ENCODE measurements around the gene SCARB2. TPM values are rescaled to one million over a fixed set of nuclear protein-coding genes. Genes with fewer than 3 reads are reported as not detected.

SCARB2 gene
- total RNA-seq, 2 experiments from 2014 or later = 3.3 to 4.6 TPM

- Mint-ChIP-seq H3K9me3 (ENCODE audit: low read depth) (peaks cover 14% of the 10 kb centered on the region), H3K4me3 (no peak overlapping the region), H3K4me1 (no peaks in the 10 kb centered on the region), H3K27me3 (peaks cover 7% of the 10 kb centered on the region), H3K36me3 (ENCODE audit: low read depth) (peaks cover 3% of the 10 kb centered on the region), H3K27ac (no peak overlapping the region)
- ATAC-seq (no peak), DNase-seq (no peak)
- intact Hi-C loops (cut with DNase I, micrococcal nuclease) = no loop called here
- POLR2A ChIA-PET = no interaction called here
- CTCF ChIA-PET = interaction anchor here (0.9 kb wide), 1 partner anchor 48 kb away, joined by 3 read pairs; no protein-coding TSS in a partner anchor
Measured at GRCh38 chr4:76226418-76226817, 12.8 kb upstream of the SCARB2 start.

- ChIA-PET CTCF (interaction anchor here (1.0 kb wide), 2 partner anchors 41 to 45 kb away, joined by 3 to 4 read pairs; no protein-coding TSS in a partner anchor), POLR2A (no interaction called here)
- DNase-seq = no peak
- Mint-ChIP-seq H3K27me3 (peaks cover 6% of the 10 kb centered on the region), H3K27ac (no peak overlapping the region), H3K36me3 (ENCODE audit: low read depth) (peaks cover 3% of the 10 kb centered on the region), H3K4me3 (no peak overlapping the region), H3K4me1 (no peaks in the 10 kb centered on the region), H3K9me3 (ENCODE audit: low read depth) (peaks cover 9% of the 10 kb centered on the region)
- intact Hi-C loops (cut with DNase I, micrococcal nuclease) = no loop called here
- ATAC-seq = no peak
Measured at GRCh38 chr4:76224171-76224570, 10.5 kb upstream of the SCARB2 start.

GRCh38 chr4:76219299-76220055 lies 5.9 kb upstream of the SCARB2 start:
- intact Hi-C loops (cut with DNase I, micrococcal nuclease) = loop anchor here in 1 of 2 experiments (10.0 kb wide), 1 partner anchor 935 kb away; the partner anchor contains the start of gene CCNG2
- ChIA-PET CTCF (no interaction called here), POLR2A (no interaction called here)
- H3K27me3 Mint-ChIP-seq = no peaks in the 10 kb centered on the region
- no peak for ATAC-seq
- H3K4me1 Mint-ChIP-seq = peaks cover 3% of the 10 kb centered on the region
- no peak overlapping the region for H3K27ac Mint-ChIP-seq
- H3K9me3 Mint-ChIP-seq (ENCODE audit: low read depth) = no peaks in the 10 kb centered on the region
- no peaks in the 10 kb centered on the region for H3K36me3 Mint-ChIP-seq (ENCODE audit: low read depth)
- no peak overlapping the region for H3K4me3 Mint-ChIP-seq
- DNase-seq = no peak

GRCh38 chr4:76216975-76217814 lies 3.6 kb upstream of the SCARB2 start:
- no peak overlapping the region for H3K27ac Mint-ChIP-seq
- H3K4me1 Mint-ChIP-seq = peaks cover 21% of the 10 kb centered on the region
- intact Hi-C loops (cut with DNase I, micrococcal nuclease) = loop anchor here in 1 of 2 experiments (10.0 kb wide), 1 partner anchor 938 kb away; the partner anchor contains the start of gene CCNG2
- no peak for DNase-seq
- ATAC-seq = no peak
- H3K27me3 Mint-ChIP-seq = no peaks in the 10 kb centered on the region
- ChIA-PET CTCF (interaction anchor here (0.5 to 1.5 kb wide), 3 partner anchors 38 to 374 kb away, joined by 3 to 4 read pairs (median 3); no protein-coding TSS in a partner anchor), POLR2A (interaction anchor here (0.6 kb wide), 1 partner anchor 11 kb away, joined by 3 read pairs; no protein-coding TSS in a partner anchor)
- no peaks in the 10 kb centered on the region for H3K36me3 Mint-ChIP-seq (ENCODE audit: low read depth)
- H3K9me3 Mint-ChIP-seq (ENCODE audit: low read depth) = no peaks in the 10 kb centered on the region
- H3K4me3 Mint-ChIP-seq = no peak overlapping the region

- Mint-ChIP-seq H3K9me3 (ENCODE audit: low read depth) (no peaks in the 10 kb centered on the region), H3K27ac (no peak overlapping the region), H3K27me3 (no peaks in the 10 kb centered on the region), H3K36me3 (ENCODE audit: low read depth) (no peaks in the 10 kb centered on the region), H3K4me1 (peaks cover 25% of the 10 kb centered on the region), H3K4me3 (no peak overlapping the region)
- intact Hi-C loops (cut with DNase I, micrococcal nuclease) = loop anchor here in 1 of 2 experiments (10.0 kb wide), 1 partner anchor 938 kb away; the partner anchor contains the start of gene CCNG2
- DNase-seq (no peak), ATAC-seq (no peak)
- ChIA-PET CTCF (interaction anchor here (0.5 to 1.5 kb wide), 3 partner anchors 37 to 375 kb away, joined by 3 to 4 read pairs (median 3); no protein-coding TSS in a partner anchor), POLR2A (interaction anchor here (0.8 kb wide), 1 partner anchor 17 kb away, joined by 3 read pairs; no protein-coding TSS in a partner anchor)
Measured at GRCh38 chr4:76216524-76216923, 2.9 kb upstream of the SCARB2 start.

GRCh38 chr4:76215077-76215476 lies 1.5 kb upstream of the SCARB2 start:
- CTCF ChIA-PET = interaction anchor here (0.9 to 1.6 kb wide), 4 partner anchors 9 to 22 kb away, joined by 3 to 5 read pairs (median 3); no protein-coding TSS in a partner anchor
- ATAC-seq (no peak), DNase-seq (no peak)
- Mint-ChIP-seq H3K27ac (no peak overlapping the region), H3K9me3 (ENCODE audit: low read depth) (no peaks in the 10 kb centered on the region), H3K4me3 (no peak overlapping the region), H3K36me3 (ENCODE audit: low read depth) (no peaks in the 10 kb centered on the region), H3K4me1 (peaks cover 28% of the 10 kb centered on the region), H3K27me3 (no peaks in the 10 kb centered on the region)
- POLR2A ChIA-PET = no interaction called here
- intact Hi-C loops (cut with DNase I, micrococcal nuclease) = loop anchor here in 1 of 2 experiments (10.0 kb wide), 1 partner anchor 940 kb away; the partner anchor contains the start of gene CCNG2

GRCh38 chr4:76214177-76214675 lies 602 bp upstream of the SCARB2 start:
- Mint-ChIP-seq H3K27ac (peak overlapping the region; percentile 78), H3K4me1 (peaks cover 28% of the 10 kb centered on the region), H3K9me3 (ENCODE audit: low read depth) (no peaks in the 10 kb centered on the region), H3K27me3 (no peaks in the 10 kb centered on the region), H3K4me3 (peak overlapping the region; percentile 75), H3K36me3 (ENCODE audit: low read depth) (no peaks in the 10 kb centered on the region)
- no peak for DNase-seq
- intact Hi-C loops (cut with DNase I, micrococcal nuclease) = loop anchor here (1.0 to 10.0 kb wide), 6 partner anchors 16 to 941 kb away; partner anchors contain the start of genes CCNG2 (in 1 of the 2), CCNI (in 1 of the 2), NUP54 (in 1 of the 2) and STBD1 (in 1 of the 2)
- CTCF ChIA-PET = interaction anchor here (1.1 to 1.6 kb wide), 2 partner anchors 8 to 14 kb away, joined by 3 to 5 read pairs; no protein-coding TSS in a partner anchor
- POLR2A ChIA-PET = no interaction called here
- peak; percentile 78 for ATAC-seq

GRCh38 chr4:76212851-76213414 lies 691 bp downstream of the SCARB2 start:
- no peaks in the 10 kb centered on the region for H3K27me3 Mint-ChIP-seq
- ChIA-PET CTCF (interaction anchor here (0.6 to 0.9 kb wide), 2 partner anchors 13 to 25 kb away, joined by 3 to 4 read pairs; no protein-coding TSS in a partner anchor), POLR2A (no interaction called here)
- peak overlapping the region; percentile 71 for H3K4me3 Mint-ChIP-seq
- peaks cover 38% of the 10 kb centered on the region for H3K4me1 Mint-ChIP-seq
- H3K27ac Mint-ChIP-seq = peak overlapping the region; percentile 32
- peak; percentile 17 for ATAC-seq
- peak; percentile 62 for DNase-seq
- intact Hi-C loops (cut with DNase I, micrococcal nuclease) = loop anchor here (1.0 to 10.0 kb wide), 6 partner anchors 65 to 942 kb away; partner anchors contain the start of genes NUP54 (in 2 of the 2), CCNG2 (in 1 of the 2), CCNI (in 1 of the 2) and STBD1 (in 1 of the 2)
- no peaks in the 10 kb centered on the region for H3K9me3 Mint-ChIP-seq (ENCODE audit: low read depth)
- no peaks in the 10 kb centered on the region for H3K36me3 Mint-ChIP-seq (ENCODE audit: low read depth)

GRCh38 chr4:76211769-76212708 lies 1.6 kb downstream of the SCARB2 start:
- H3K9me3 Mint-ChIP-seq (ENCODE audit: low read depth) = no peaks in the 10 kb centered on the region
- POLR2A ChIA-PET = no interaction called here
- H3K4me3 Mint-ChIP-seq = peak overlapping the region; percentile 71
- ATAC-seq = no peak
- H3K4me1 Mint-ChIP-seq = peaks cover 40% of the 10 kb centered on the region
- DNase-seq = no peak
- CTCF ChIA-PET = interaction anchor here (0.6 to 1.5 kb wide), 5 partner anchors 12 to 123 kb away, joined by 3 to 4 read pairs (median 3); no protein-coding TSS in a partner anchor
- intact Hi-C loops (cut with DNase I, micrococcal nuclease) = loop anchor here (5.0 to 10.0 kb wide), 5 partner anchors 65 to 943 kb away; partner anchors contain the start of genes CCNG2 (in 1 of the 2), CCNI (in 1 of the 2), NUP54 (in 1 of the 2) and STBD1 (in 1 of the 2)
- no peak overlapping the region for H3K27ac Mint-ChIP-seq
- H3K27me3 Mint-ChIP-seq = no peaks in the 10 kb centered on the region
- H3K36me3 Mint-ChIP-seq (ENCODE audit: low read depth) = no peaks in the 10 kb centered on the region
